Duodenal mucosa (tissue), 2 donors: ENCODE data around the gene PARD3B.

Experiments
- H3K27ac ChIP-seq: one replicate; pipeline ENCODE4 v1.7.0; 2013; ENCODE audit warnings: low read depth, low read length
- H3K27me3 ChIP-seq, 2 donors: one replicate each; pipeline ENCODE4 v1.7.0; 2013; ENCODE audit warnings: low read length in 2 of 2, control low read depth in 1 of 2; ENCODE audit not compliant: insufficient read depth in 2 of 2, control insufficient read depth in 1 of 2
- H3K36me3 ChIP-seq, 2 donors: one replicate each; pipeline ENCODE4 v1.7.0; 2013; ENCODE audit warnings: low read length in 2 of 2, control low read depth in 1 of 2; ENCODE audit not compliant: insufficient read depth in 2 of 2, control insufficient read depth in 1 of 2
- H3K4me1 ChIP-seq, 2 donors: one replicate each; pipeline ENCODE4 v1.7.0; 2013; ENCODE audit warnings: low read length in 2 of 2, control low read depth in 1 of 2; ENCODE audit not compliant: insufficient read depth in 2 of 2, control insufficient read depth in 1 of 2
- H3K4me3 ChIP-seq, 2 donors: one replicate each; pipeline ENCODE4 v1.7.0; 2013; ENCODE audit warnings: low read length in 2 of 2, low read depth in 1 of 2
- H3K9ac ChIP-seq, 2 donors: one replicate each; pipeline ENCODE4 v1.7.0; 2013; ENCODE audit warnings: low read length in 2 of 2, low read depth in 1 of 2
- H3K9me3 ChIP-seq, 2 donors: one replicate each; pipeline ENCODE4 v1.7.0; 2013; ENCODE audit warnings: low read length in 2 of 2, control low read depth in 1 of 2; ENCODE audit not compliant: control insufficient read depth in 1 of 2

Gene PARD3B

GRCh38 chr2:204988836-204989235 lies 443.6 kb downstream of the PARD3B start:
- Histone ChIP-seq H3K4me1 (no peaks in the 10 kb centered on the region), H3K27me3 (no peaks in the 10 kb centered on the region), H3K9ac (no peak overlapping the region), H3K36me3 (no peaks in the 10 kb centered on the region), H3K9me3 (no peaks in the 10 kb centered on the region), H3K4me3 (no peak overlapping the region), H3K27ac (no peak overlapping the region)

- Histone ChIP-seq H3K27me3 (no peaks in the 10 kb centered on the region), H3K4me1 (no peaks in the 10 kb centered on the region), H3K27ac (no peak overlapping the region), H3K9me3 (no peaks in the 10 kb centered on the region), H3K36me3 (no peaks in the 10 kb centered on the region), H3K4me3 (no peak overlapping the region), H3K9ac (no peak overlapping the region)
These were observed 444.6 kb downstream of the PARD3B start for GRCh38 chr2:204989877-204990276.

- Histone ChIP-seq H3K27ac (no peak overlapping the region), H3K4me1 (no peaks in the 10 kb centered on the region), H3K27me3 (no peaks in the 10 kb centered on the region), H3K9ac (no peak overlapping the region), H3K4me3 (no peak overlapping the region), H3K36me3 (no peaks in the 10 kb centered on the region), H3K9me3 (no peaks in the 10 kb centered on the region)
These were observed 456.2 kb downstream of the PARD3B start for GRCh38 chr2:205001300-205001966.

GRCh38 chr2:205002390-205002789 lies 457.1 kb downstream of the PARD3B start:
- no peak overlapping the region for H3K27ac ChIP-seq
- H3K4me1 ChIP-seq: no peaks in the 10 kb centered on the region
- no peaks in the 10 kb centered on the region for H3K9me3 ChIP-seq
- no peak overlapping the region for H3K4me3 ChIP-seq
- H3K9ac ChIP-seq: no peak overlapping the region
- H3K27me3 ChIP-seq: no peaks in the 10 kb centered on the region
- H3K36me3 ChIP-seq: no peaks in the 10 kb centered on the region

- Histone ChIP-seq H3K9ac (no peak overlapping the region), H3K27me3 (no peaks in the 10 kb centered on the region), H3K27ac (no peak overlapping the region), H3K9me3 (no peaks in the 10 kb centered on the region), H3K4me3 (no peak overlapping the region), H3K4me1 (no peaks in the 10 kb centered on the region), H3K36me3 (no peaks in the 10 kb centered on the region)
These were observed 458.0 kb downstream of the PARD3B start for GRCh38 chr2:205003288-205003687.

GRCh38 chr2:205010196-205010595 lies 464.9 kb downstream of the PARD3B start:
- H3K27me3 ChIP-seq: no peaks in the 10 kb centered on the region
- no peaks in the 10 kb centered on the region for H3K4me1 ChIP-seq
- no peaks in the 10 kb centered on the region for H3K36me3 ChIP-seq
- H3K4me3 ChIP-seq: no peak overlapping the region
- H3K27ac ChIP-seq: no peak overlapping the region
- no peak overlapping the region for H3K9ac ChIP-seq
- H3K9me3 ChIP-seq: no peaks in the 10 kb centered on the region

GRCh38 chr2:205011031-205011430 lies 465.8 kb downstream of the PARD3B start:
- Histone ChIP-seq H3K36me3 (no peaks in the 10 kb centered on the region), H3K9ac (no peak overlapping the region), H3K27ac (no peak overlapping the region), H3K4me1 (no peaks in the 10 kb centered on the region), H3K4me3 (no peak overlapping the region), H3K27me3 (no peaks in the 10 kb centered on the region), H3K9me3 (no peaks in the 10 kb centered on the region)

- Histone ChIP-seq H3K4me1 (no peaks in the 10 kb centered on the region), H3K36me3 (no peaks in the 10 kb centered on the region), H3K9ac (no peak overlapping the region), H3K4me3 (no peak overlapping the region), H3K27me3 (no peaks in the 10 kb centered on the region), H3K27ac (no peak overlapping the region), H3K9me3 (no peaks in the 10 kb centered on the region)
These were observed 467.7 kb downstream of the PARD3B start for GRCh38 chr2:205012961-205013360.

GRCh38 chr2:205013586-205013985 lies 468.3 kb downstream of the PARD3B start:
- Histone ChIP-seq H3K4me3 (no peak overlapping the region), H3K27me3 (no peaks in the 10 kb centered on the region), H3K9ac (no peak overlapping the region), H3K9me3 (no peaks in the 10 kb centered on the region), H3K36me3 (no peaks in the 10 kb centered on the region), H3K27ac (no peak overlapping the region), H3K4me1 (no peaks in the 10 kb centered on the region)

GRCh38 chr2:205014201-205014600 lies 468.9 kb downstream of the PARD3B start:
- Histone ChIP-seq H3K27ac (no peak overlapping the region), H3K9me3 (no peaks in the 10 kb centered on the region), H3K36me3 (no peaks in the 10 kb centered on the region), H3K9ac (no peak overlapping the region), H3K4me3 (no peak overlapping the region), H3K4me1 (no peaks in the 10 kb centered on the region), H3K27me3 (no peaks in the 10 kb centered on the region)

- Histone ChIP-seq H3K4me1 (no peaks in the 10 kb centered on the region), H3K4me3 (no peak overlapping the region), H3K27ac (no peak overlapping the region), H3K9me3 (no peaks in the 10 kb centered on the region), H3K27me3 (no peaks in the 10 kb centered on the region), H3K9ac (no peak overlapping the region), H3K36me3 (no peaks in the 10 kb centered on the region)
These were observed 472.1 kb downstream of the PARD3B start for GRCh38 chr2:205017381-205017780.
